Astrocyte of the cerebellum (primary cell): Measurements from ENCODE around the gene TRNP1.

Source experiments
- DNase-seq: peaks from one replicate; pipeline ENCODE4 v3.0.0-alpha.2; 2011; ENCODE audit warnings: low read depth
- H3K4me3 ChIP-seq: 2 replicates; pipeline ENCODE4 v1.5.1; 2011; ENCODE audit warnings: mild to moderate bottlenecking, low read depth, low read length, moderate library complexity
- CTCF ChIP-seq: IDR thresholded peaks from 2 replicates; pipeline ENCODE4 v1.5.1; 2012; ENCODE audit warnings: low read length, low read depth, moderate library complexity, mild to moderate bottlenecking; ENCODE audit errors: missing control alignments
- in situ Hi-C: cut with HindIII; loops from 2 replicates; pipeline ENCODE4 v1.10.0; 2017; ENCODE audit warnings: low sequenced_read_pairs

The TRNP1 gene

DNA sequence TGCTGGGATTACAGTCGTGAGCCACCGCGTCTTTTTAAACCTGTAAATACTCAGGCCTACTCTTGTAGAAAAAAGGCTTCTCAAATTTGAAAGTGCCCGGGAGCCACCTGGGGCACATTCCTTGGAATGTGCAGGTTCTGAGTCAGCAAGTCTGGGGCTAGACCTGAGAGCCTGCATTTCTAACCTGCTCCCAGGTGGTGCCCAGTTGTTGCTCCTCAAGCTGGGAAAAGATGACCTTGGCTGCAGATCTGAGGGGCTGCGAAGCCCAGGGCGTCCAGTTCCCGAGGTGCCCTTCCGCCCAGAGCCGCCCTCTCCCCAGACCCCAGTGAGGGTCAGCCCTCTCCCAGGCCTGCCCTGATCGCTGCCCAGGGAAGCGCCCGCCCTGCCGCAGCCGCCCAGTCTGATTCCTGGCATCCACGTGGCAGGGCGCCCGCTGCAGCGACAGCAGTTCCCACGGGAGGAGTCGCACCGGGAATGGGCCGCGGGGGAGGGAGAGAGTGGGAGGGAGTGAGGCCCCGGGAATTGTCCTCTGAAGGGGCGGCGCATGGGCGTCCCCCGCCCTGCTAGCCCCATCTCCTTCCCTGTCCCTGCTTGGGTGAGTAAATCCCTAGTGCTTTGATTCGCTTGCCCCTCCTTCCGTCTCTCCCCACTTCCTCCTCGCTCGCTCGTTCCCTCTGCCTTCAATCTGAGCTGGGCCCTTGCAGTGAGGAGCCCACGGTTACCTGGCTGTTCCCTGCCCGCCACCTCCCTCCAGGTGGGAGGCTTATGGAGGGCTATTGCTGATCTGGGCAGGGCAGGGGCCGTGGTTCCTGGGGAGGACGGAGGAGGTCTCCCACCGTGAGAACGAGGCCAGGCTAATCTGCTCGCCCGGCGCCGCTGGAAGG is 38.0 kb downstream of the TRNP1 start:
- no peak for DNase-seq
- H3K4me3 ChIP-seq = peak overlapping the region; percentile 26
- TF ChIP-seq CTCF = no peak
- in situ Hi-C loops = loop anchor here (10.0 kb wide), 1 partner anchor 53 kb away; no protein-coding TSS in a partner anchor

GRCh38 chr1:27032119-27032461 is 38.6 kb downstream of the TRNP1 start:
- peak overlapping the region; percentile 26 for H3K4me3 ChIP-seq
- TF ChIP-seq CTCF = no peak
- DNase-seq = no peak
- in situ Hi-C loops = loop anchor here (10.0 kb wide), 1 partner anchor 53 kb away; no protein-coding TSS in a partner anchor

GRCh38 chr1:27033043-27033746 is 39.7 kb downstream of the TRNP1 start:
- H3K4me3 ChIP-seq = no peak overlapping the region
- TF ChIP-seq CTCF = no peak
- in situ Hi-C loops = loop anchor here (10.0 kb wide), 1 partner anchor 52 kb away; no protein-coding TSS in a partner anchor
- no peak for DNase-seq

DNA sequence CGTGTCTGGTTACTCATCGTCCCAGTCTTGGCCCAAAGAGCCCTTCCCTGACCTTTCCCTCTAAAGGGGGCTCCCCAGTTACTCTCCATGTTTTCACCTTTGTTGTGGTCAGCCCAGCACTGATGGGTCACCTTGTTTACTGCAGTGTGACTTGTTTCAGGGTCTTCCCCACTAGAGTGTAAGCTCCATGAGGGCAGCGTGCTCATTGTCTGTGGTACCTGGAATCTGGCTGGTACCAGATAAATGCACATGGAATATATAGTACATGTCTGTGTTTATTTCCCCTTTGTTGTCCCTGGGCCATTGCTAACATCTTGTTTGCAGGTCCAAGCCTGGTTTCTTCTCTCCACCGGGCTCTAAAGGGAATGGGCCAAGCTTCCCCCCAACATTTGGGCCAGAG is 41.9 kb downstream of the TRNP1 start:
- H3K4me3 ChIP-seq = no peak overlapping the region
- TF ChIP-seq CTCF = no peak
- no peak for DNase-seq
- in situ Hi-C loops = loop anchor here (5.0 to 10.0 kb wide), 2 partner anchors 43 to 49 kb away; partner anchors contain the start of gene TRNP1

DNA sequence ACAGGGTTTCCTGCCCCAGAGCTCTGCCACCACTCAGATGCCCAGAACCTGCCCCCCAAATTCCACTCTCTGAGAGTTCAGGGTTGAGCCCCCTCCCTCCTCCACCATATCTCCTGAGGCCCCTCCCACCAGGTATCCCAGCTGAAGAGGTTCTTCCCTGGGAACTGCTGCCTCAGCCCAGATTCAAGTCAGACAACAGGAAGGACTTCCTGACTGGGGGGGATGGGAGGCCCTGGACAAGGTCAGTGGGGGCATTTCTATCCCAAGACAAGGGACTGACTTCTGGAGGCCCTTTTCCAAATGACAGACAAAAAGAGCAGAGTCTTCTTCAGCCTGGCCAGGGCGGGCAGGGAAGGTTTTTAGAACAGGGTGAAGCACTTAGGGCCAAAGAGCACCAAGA is 43.2 kb downstream of the TRNP1 start:
- H3K4me3 ChIP-seq = no peak overlapping the region
- DNase-seq = no peak
- TF ChIP-seq CTCF = no peak
- in situ Hi-C loops = loop anchor here (5.0 to 10.0 kb wide), 2 partner anchors 44 to 48 kb away; partner anchors contain the start of gene TRNP1

DNA sequence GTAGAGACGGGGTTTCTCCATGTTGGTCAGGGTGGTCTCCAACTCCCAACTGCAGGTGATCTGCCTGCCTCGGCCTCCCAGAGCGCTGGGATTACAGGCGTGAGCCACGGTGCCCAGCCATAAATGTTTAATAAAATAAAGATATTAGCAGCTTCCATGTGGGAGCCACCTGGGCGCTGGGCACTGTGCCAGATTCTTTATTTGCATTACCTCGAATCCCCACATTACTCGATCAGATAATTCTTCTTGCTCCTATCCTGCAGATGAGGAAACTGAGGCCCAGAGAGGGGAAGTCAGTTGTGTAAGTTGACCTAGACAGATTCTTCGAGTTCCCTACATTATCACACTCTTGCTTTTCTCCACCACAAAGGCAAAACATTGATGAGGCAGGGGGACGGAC is 44.0 kb downstream of the TRNP1 start:
- no peak for TF ChIP-seq CTCF
- DNase-seq = no peak
- H3K4me3 ChIP-seq = no peak overlapping the region
- in situ Hi-C loops = loop anchor here (5.0 to 10.0 kb wide), 2 partner anchors 45 to 47 kb away; partner anchors contain the start of gene TRNP1
